ENCODE data around the gene CRYBG2.

DNA sequence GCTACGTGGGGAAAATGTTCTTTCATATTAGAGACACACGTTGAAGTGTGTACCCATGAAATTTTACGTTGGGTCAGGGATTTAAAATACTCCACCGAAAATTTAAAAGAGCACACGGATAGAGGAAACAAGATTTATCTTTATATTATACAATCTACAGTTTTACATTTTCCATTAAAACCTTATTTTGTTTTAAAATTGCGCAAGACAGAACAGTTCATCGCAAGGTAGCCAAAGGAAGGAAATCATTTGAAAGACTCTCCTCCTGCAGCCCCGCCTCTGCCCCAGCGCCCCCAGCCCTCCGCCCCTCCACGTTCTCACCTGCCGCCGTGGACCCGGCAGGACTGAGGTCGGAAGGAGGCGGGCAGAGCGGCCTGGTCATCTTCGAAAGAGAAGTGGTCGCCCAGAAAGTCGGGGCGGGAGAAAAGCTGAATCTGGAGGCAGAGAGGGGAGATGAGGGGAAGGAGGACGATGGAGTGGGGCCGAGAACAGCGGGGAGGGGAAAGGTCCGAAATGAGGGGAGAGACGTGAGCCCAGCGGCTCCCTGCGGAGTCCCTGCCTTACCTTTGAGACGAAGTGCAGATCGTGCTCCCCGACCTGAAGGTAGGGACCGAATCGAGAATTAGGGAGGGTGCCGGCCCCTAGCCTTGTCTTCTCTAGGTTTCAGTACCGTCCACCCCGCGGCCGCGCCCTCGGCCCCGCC lies 18.0 kb downstream of the CRYBG2 start:
- TF ChIP-seq, protein P1, sequence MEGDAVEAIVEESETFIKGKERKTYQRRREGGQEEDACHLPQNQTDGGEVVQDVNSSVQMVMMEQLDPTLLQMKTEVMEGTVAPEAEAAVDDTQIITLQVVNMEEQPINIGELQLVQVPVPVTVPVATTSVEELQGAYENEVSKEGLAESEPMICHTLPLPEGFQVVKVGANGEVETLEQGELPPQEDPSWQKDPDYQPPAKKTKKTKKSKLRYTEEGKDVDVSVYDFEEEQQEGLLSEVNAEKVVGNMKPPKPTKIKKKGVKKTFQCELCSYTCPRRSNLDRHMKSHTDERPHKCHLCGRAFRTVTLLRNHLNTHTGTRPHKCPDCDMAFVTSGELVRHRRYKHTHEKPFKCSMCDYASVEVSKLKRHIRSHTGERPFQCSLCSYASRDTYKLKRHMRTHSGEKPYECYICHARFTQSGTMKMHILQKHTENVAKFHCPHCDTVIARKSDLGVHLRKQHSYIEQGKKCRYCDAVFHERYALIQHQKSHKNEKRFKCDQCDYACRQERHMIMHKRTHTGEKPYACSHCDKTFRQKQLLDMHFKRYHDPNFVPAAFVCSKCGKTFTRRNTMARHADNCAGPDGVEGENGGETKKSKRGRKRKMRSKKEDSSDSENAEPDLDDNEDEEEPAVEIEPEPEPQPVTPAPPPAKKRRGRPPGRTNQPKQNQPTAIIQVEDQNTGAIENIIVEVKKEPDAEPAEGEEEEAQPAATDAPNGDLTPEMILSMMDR (IDR thresholded peaks at IDR 0.05), result no peak
- TF ChIP-seq POLR2AphosphoS5 (IDR thresholded peaks at IDR 0.05), result no peak

Measured in gastroesophageal sphincter (tissue), 3 donors.